HG02642 (cell line): ENCODE measurements around the gene FAAH.

Source experiments
- ATAC-seq: cut with Tn5 transposase; IDR thresholded peaks from one replicate; pipeline ENCODE4 v1.9.1; 2021; ENCODE audit warnings: mild to moderate bottlenecking; ENCODE audit not compliant: unreplicated experiment, poor library complexity

The FAAH gene

GRCh38 chr1:46418976-46419375 is 24.9 kb downstream of the FAAH start:
- no peak for ATAC-seq

GRCh38 chr1:46420533-46420915 is 26.4 kb downstream of the FAAH start:
- no peak for ATAC-seq

GRCh38 chr1:46421739-46422138 is 27.6 kb downstream of the FAAH start:
- ATAC-seq: no peak

GRCh38 chr1:46422261-46422871 is 28.2 kb downstream of the FAAH start:
- ATAC-seq: no peak

GRCh38 chr1:46423574-46424240 is 29.6 kb downstream of the FAAH start:
- no peak for ATAC-seq

GRCh38 chr1:46424730-46425129 is 30.6 kb downstream of the FAAH start:
- ATAC-seq: no peak

GRCh38 chr1:46425726-46426125 is 31.6 kb downstream of the FAAH start:
- ATAC-seq: no peak

- no peak for ATAC-seq
Observed at GRCh38 chr1:46427541-46427940, 33.4 kb downstream of the FAAH start.

- no peak for ATAC-seq
Observed at GRCh38 chr1:46429436-46429835, 35.3 kb downstream of the FAAH start.

- ATAC-seq: no peak
Observed at GRCh38 chr1:46431695-46432094, 37.6 kb downstream of the FAAH start.

GRCh38 chr1:46432781-46433327 is 38.7 kb downstream of the FAAH start:
- ATAC-seq: no peak

- ATAC-seq: no peak
Observed at GRCh38 chr1:46434358-46434757, 40.2 kb downstream of the FAAH start.

GRCh38 chr1:46436844-46437243 is 42.7 kb downstream of the FAAH start:
- ATAC-seq: no peak

GRCh38 chr1:46437723-46438122 is 43.6 kb downstream of the FAAH start:
- ATAC-seq: no peak

- ATAC-seq: no peak
Observed at GRCh38 chr1:46438346-46438745, 44.2 kb downstream of the FAAH start.

GRCh38 chr1:46440478-46440877 is 46.4 kb downstream of the FAAH start:
- no peak for ATAC-seq

- ATAC-seq: peak; percentile 68
Observed at GRCh38 chr1:46442317-46443161, 48.4 kb downstream of the FAAH start.

GRCh38 chr1:46444466-46444865 is 50.3 kb downstream of the FAAH start:
- ATAC-seq: no peak

GRCh38 chr1:46445773-46446256 is 51.7 kb downstream of the FAAH start:
- no peak for ATAC-seq

GRCh38 chr1:46446646-46447498 is 52.8 kb downstream of the FAAH start:
- peak; percentile 40 for ATAC-seq
